Stimulated activated CD8-positive, alpha-beta memory T cell treated with anti-CD3 and anti-CD28 coated beads, Interleukin-15, amount 100 ng/mL, for 48 hours (primary cell): ENCODE measurements around the gene PGBD4.

Source experiments
- DNase-seq, 2 donors: peaks; one replicate each; pipeline ENCODE4 v3.0.0-alpha.2; 2020; ENCODE audit warnings: low read depth in 2 of 2

Gene PGBD4

DNA sequence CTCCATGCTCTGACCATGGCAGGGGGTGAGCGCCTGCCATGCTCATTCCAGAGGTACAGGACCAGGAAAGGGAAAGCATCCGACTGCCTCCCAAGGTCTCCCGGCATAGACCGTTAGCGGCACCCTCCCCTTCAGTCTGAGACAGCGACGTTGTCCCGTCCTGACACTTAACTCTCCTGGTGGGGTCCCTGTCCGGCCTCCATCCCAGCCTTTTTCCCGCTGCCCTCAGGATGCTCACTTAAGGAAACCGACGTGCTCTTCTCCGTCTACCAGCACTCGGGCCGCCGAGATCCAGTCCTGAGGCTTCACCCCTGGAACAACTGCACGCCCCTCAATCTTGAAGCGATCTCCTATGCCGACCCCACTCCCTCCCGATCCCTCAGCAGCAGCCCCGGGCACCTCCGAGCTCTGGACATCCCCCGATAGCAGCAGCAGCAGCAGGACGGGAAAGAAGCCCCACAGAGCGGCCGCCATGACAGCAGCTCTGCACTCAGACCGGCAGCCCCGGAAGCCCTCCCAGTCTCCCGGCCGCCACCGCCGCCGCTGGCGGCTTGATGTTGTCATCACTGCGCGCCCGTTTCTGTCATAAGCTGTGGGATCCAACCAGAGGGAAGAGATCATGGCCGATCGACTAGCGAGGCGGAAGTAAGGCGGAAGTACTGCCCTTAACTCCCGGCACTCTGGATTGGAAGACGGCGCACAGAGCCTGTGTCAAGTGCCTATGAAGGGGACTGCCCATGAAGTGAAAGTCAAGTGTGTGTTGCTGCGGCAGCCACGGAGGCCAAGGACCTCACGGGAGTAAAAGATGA, at the start of gene PGBD4, which contains the start of gene EMC7:
Gene PGBD4, plus strand, starts transcription at position 718 of the 809 bp plus-strand sequence. CDS start 449 bp downstream, outside the sequence.
Gene EMC7, minus strand, starts transcription at position 497 of the 809 bp plus-strand sequence. Its CDS starts 23 bp downstream, at position 474.
- peak; percentile 98 for DNase-seq

DNA sequence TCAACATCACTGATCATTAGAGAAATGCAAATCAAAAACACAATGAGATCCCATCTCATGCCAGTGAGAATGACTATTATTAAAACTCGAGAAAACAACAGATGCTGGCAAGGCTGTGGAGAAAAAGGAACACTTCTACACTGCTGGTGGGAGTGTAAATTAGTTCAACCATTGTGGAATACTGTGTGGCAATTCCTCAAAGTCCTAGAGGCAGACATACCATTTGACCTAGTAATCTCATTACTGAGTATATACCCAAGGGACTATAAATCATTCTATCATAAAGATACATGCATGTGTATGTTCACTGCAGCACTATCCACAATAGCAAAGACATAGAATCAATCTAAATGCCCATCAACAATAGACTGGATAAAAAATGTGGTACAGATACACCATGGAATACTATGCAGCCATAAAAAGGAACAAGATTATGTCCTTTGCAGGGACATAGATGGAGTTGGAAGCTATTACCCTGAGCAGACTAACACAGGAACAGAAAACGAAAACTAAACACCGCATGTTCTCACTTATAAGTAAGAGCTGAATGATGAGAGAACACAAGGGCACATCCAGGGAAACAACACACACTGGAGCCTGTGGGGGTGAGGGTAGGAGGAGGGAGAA, 47.7 kb upstream of the PGBD4 start:
- DNase-seq = no peak

DNA sequence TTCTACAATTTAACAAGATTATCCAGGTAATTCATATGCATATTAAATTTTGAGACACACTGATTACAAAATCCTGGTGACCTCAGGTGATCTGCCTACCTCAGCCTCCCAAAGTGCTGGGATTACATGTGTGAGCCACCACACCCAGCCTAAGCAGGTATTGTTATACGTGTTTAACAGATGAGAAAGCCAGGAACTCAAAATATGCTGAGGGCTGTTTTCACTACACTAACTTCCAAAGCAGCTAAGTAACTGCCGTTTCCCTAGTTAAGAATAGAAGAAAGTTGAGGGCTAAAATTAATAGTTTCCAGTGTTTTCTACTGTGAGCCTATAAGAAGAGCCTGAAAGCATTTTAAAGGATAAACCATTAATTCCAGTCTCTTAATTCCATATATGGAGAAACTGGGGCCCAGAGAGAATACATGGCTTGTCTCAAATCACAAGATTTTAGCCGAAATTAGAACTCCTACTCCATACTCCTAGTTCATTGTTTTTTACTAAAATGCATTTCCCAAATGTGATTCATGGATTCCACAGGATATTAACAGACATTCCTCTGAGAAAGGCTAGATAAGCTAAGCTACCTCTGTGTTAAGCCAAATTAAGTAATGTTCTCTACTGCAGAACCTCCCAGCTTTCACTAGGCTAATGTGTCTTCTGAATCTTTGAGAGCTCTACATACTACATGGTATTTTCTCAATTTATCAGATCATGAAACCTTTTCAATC, 45.9 kb upstream of the PGBD4 start:
- DNase-seq = no peak

DNA sequence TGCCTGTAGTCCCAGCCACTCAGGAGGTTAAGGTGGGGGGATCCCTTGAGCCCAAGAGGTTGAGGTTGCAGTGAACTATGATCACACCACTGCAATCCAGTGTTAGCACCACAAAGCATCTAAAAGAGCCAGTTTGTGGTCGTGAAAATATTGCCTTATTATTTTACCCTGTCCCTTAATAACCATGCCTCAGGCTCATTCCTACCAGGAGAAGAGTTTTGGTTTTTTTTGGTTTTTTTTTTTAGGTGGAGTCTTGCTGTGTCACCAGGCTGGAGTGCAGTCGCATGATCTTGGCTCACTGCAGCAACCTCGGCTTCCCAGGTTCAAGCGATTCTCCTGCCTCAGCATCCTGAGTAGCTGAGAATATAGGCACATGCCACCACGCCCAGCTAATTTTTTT, 45.0 kb upstream of the PGBD4 start:
- no peak for DNase-seq

DNA sequence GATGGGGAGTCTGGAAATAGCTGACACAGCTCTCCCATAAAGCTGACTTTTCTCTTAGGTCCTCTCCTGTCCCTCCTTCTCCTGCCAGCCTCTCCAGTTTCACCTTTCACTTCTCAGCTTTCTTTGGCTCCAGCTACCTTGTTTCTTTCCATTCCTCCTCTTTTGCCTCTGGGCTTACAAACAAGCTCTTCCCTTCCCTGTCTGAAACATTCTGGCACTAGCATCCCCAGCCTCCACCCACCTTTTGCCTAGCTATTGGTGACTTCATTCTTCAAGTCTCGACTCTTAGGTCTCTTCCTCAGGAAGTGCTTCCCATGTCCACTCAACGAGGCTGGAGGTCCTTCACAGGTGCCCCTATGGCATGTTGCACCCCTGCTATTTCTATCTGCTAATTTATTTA, 42.4 kb upstream of the PGBD4 start:
- no peak for DNase-seq

DNA sequence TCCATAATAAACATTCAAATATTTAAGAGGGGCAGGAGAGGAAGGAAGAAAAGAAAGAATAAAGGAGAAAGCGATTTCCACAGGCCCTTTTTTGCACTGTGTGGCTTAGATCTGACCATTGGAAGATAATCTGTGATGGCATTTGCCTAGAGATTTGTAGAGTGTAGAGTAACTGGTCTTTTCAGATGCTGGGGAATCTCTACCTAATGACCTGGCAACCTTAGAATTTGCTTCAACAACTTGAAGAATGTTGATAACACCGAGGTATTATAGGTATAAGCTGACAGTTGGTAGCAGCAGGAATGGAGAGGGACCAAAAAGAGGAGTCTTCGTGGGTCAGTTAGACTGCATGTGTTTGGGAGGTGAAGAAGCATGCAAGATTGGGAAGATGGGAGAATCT, 41.9 kb upstream of the PGBD4 start:
- DNase-seq = no peak

DNA sequence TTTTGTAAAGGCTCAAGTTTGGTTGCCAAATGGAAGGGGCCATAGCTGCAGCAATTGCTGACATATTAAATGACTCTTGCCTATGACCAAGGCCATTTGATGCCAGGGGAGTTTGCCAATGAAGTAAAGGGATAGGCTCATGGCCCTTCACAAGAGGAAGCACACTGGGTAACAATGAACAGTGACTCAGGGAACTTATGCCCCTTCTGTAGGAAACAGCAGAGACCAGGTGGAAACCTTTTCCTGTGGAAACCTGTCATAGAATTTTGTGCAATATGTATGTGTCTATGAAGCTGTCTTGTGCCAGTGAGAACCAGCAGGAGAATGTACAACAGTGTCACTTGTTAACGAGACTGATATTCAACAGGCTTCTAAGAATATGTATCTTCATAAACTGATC, 37.4 kb upstream of the PGBD4 start:
- DNase-seq = no peak

DNA sequence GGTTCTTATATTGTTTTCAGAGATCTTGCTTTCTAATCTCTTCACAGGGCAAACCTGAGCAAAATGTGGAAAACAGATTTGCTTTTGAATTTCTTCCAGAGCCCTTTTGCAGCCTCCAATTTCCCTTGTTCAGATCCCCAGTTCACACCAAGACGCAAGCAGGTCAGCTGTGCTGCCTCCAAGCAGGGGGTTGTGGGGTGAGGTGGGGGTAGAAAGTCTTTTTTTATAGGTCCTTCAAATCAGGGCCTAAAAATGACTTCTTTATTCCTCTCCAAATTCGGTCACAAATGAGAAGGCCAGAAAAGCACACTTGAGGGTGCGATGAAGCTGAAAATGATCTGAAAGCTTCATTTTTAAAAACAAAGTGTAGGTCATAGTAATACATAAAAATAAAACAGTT, 36.6 kb upstream of the PGBD4 start:
- DNase-seq = no peak

DNA sequence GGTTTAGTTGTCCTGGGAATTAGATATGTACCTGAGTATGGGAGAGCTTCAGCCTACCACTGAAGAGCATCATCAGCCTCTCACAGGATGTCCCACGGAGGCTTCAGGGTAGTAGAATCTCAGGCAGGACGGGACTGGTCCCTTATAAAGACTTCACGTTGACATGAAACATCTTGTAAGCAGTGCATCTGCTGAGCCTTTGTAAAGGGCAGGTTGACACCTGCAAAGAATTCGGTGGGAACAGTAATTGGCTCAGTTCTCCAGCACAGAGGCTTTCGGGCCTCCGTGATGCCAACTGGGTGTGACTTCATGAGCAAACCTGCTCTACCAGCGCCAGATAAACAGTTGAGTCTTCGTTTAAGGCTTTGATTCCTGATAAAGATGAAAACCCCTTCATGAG, 35.9 kb upstream of the PGBD4 start:
- DNase-seq = no peak

DNA sequence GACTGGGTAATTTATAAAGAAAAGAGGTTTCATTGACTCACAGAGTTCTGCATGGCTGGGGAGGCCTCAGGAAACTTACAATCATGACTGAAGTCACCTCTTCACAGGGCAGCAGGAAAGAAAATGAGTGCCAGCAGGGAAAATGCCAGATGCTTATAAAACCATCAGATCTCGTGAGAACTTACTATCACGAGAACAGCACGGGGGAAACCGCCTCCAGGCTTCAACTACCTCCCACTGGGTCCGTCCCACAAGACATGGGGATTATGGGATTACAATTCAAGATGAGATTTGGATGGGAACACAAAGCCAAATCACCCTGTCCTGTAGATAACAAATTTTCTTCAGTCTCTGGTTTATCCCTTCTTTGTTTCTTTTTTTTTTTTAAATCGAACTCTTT, 31.9 kb upstream of the PGBD4 start:
- no peak for DNase-seq

DNA sequence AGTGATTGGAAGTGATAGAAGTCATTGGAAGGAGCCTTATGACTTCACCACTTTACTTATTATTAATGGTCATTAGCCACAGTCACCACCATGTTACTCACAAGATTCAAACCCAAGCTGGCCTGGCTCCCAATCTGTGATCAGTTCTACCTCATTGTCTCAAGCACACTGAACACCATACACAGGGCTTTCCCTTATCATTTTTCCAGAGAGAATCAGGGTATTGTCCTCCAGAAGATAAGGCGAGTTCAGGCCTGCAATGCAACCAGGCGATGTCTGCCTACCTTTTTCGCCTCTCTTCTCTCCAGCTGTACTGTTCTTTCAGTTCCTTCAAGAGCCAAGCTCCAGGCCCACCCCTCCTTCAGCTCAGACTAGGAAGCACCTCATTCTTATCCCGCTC, 25.1 kb upstream of the PGBD4 start:
- no peak for DNase-seq

DNA sequence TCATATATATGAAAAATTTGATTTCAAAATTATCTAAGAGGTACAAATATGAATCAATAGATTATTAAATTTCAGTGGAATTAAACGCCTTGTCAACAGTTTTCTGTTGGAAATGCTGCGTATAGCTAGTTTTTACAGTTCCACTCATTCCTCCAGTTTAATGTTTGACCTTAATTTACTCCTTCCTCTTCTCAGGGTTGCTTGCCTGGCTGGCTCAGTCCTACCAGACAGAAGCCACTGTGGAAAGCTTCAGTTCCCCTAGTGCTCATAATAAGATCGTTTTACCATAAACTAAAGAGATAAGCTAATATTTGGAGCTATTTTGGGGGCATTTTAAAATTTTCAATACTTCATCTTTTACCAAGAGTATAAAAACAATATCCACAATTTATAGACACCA, 23.0 kb upstream of the PGBD4 start:
- no peak for DNase-seq

DNA sequence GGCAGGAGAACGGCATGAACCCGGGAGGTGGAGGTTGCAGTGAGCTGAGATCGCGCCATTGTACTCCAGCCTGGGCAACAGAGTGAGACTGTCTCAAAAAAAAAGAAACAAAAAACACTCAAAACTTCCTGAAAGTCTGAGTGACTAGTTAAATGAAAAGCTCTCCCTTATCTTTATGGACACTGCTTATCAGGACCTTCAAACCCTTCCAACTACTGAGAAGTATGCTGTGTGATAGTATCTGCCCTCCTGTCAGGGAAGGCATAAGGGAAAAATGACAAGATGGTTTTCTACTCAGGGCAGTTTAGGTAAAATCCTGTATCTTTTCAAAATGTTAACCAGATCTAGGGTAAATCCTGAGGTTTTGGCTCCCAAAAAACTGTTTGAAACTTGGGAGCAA, 22.0 kb upstream of the PGBD4 start:
- no peak for DNase-seq

DNA sequence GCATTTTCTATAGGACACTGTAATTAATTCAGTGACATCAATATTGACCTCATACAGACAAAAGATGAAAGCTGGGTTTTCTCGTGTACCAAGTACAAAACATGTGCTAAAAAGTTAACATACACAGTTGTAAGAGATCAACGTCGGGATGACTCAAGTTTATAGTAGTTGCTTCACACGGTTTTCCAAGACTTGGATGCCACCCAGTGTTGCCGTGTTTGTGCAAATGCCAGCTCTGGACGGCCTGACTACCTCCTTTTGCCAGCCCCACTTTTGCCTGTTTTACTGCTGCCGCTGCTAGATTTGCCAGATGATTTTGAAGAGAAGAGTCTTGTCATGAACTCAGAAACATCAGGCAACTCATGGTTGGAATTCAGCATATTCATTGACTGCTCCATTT, 17.8 kb upstream of the PGBD4 start:
- no peak for DNase-seq

DNA sequence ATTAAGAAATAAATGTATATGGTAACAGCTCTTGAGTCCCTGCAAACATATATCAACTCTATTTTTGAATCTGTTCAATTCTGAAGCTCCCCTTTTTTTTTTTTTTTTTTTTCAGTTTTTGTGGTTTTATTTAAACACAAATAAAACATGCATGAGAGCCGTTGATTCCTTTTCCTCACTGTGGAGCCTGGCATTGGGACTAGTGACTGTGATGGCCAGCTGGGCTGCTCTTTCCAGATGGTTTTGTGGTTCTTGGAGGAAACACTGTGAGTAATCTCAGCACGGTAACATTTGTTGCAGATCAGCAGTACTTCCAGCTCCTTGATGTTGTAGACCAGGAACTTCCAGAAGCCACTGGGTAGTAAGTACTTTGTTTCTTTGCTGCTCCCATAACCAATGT, 16.1 kb upstream of the PGBD4 start:
- DNase-seq = no peak

DNA sequence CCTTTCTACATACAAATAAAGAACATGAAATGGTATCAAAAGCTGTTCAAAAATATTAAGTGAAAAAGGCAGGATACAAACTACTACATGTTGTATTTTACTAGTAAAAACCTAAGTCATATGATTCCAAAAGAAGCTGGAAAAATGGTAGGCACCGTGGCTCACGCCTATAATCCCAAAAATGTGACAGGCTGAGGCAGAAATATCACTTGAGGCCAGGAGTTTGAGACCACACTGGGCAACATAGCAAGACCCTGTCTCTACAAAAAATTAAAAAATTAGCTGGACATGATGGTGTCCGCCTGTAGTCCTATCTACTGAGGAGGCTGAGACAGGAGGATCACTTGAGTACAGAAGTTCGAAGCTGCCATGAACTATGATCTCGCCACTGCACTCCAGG, 2.0 kb upstream of the PGBD4 start:
- no peak for DNase-seq

DNA sequence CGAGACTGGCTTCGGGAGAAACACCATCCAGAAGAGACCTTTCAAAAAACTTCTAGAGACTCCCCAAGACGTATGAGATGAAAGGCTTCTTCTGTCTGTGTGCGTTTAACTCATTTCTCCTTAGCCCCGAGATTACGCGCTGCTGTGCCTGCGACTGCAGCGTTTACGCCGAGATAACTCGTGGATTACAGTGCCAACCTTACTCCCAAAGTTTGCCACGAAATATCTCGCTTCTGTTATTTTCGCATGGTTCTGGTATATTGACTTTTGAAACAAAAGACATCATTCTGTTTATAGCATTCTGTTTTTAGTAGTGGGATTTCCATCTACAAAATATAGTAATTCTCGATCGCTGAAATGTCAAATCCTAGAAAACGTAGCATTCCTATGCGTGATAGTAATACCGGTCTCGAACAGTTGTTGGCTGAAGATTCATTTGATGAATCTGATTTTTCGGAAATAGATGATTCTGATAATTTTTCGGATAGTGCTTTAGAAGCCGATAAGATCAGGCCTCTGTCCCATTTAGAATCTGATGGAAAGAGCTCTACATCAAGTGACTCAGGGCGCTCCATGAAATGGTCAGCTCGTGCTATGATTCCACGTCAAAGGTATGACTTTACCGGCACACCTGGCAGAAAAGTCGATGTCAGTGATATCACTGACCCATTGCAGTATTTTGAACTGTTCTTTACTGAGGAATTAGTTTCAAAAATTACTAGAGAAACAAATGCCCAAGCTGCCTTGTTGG, 467 bp downstream of the PGBD4 start:
- DNase-seq = no peak

DNA sequence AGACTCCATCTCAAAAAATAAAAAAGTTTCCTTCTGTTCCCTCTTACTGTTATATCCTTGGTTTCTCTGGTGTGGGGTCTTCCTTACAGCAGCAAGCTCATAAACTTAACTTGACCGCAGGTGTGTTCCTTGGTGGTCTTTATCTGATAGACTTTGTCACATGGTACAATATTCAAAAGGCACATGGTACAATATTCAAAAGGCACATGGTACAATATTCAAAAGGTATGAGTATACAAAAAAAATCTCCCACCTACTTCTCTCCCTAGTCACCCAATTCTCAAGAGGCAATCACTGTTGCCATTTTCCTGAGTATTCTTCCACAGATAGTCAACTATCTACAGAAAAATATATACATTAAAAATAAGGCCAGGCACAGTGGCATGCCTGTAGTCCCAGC, 4.5 kb downstream of the PGBD4 start:
- no peak for DNase-seq

DNA sequence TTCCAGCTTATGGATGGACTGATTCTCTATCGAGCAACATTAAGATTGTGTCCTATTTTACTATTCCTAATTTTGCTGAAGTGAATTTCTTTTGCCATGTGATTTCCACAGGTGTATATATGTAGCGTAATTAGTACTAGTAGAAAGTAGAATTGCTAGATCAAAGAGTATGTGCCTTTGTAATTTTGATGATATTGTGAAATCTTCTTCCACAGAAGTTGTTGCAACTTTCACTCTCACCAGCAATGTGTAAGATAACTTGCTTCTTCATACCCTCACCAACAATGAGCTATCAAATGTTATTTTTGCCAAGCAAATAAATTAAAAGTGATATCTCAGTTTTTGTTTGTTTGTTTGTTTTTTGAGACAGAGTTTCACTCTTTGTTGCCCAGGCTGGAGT, 5.4 kb downstream of the PGBD4 start:
- no peak for DNase-seq

DNA sequence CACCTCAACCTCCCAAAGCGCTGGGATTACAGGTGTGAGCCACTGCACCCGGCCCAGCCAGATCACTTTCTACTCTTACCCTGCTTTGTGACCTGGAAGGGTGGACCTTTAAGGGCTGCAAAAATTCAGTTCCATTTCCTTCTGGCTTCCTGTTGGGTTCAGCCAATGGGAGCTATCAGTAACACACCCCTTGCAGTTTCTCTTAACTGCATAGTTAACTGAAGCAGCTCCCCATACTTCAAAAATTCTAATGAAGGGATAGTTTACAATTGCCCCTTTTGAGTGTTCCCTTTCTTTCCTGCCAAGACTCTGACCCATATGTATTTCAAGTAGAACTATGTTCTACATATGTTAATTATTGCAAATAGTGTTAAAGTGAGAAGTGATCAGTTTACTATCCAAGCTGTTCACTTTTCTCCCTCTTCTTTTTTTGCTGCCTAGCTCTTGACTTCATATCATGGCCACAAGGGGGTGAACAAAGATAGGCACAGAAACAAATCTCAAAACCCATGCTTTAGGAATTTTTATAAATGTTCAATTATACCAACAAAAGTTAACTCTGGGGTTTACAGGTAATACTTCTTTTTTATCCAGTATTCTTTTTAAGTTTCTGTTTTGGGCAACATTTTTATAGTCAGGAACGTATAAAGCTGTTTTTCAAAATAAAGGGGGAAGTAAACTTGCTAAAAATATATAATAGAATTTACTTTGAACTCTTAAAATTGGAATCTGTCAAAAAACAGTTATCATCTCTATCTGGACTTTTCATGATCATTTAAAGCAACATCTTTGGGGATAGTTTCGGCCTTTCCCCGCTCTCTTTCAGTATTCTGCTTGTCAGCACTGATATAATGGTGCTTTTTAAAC, 8.1 kb downstream of the PGBD4 start:
- no peak for DNase-seq

DNA sequence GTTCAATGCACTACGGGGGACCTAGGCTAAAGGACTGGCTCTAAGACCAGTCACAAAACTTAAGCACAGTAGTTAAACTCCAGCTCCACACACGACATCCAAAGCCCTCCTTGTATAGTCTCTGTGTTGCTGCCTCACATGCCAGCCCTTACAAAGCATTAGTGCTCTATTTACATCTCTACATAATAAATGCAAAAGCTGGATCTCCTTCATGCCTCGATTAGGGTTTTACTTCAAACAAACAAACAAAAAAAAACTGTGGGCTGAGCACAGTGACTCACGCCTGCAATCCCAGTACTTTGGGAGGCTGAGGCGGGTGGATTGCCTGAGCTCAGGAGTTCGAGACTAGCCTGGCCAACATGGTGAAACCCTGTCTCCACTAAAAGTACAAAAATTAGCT, 9.6 kb downstream of the PGBD4 start:
- no peak for DNase-seq
